Tibial nerve (tissue), 4 donors: ENCODE data around the gene ZBTB20. TPM values are rescaled to one million over a fixed set of nuclear protein-coding genes. Genes with fewer than 3 reads are reported as not detected.

Experiments used
- DNase-seq, 2 donors: peaks; one replicate each; pipeline ENCODE4 v3.0.0-alpha.2; 2019; ENCODE audit warnings: low spot score in 2 of 2
- H3K27ac ChIP-seq, 4 donors: fragments of 200-600 bp; sonication (generic) in 3 of 4; one replicate each; pipeline ENCODE4 v1.5.1; 2017 to 2019; ENCODE audit warnings: mild to moderate bottlenecking in 1 of 4
- H3K27me3 ChIP-seq, 2 donors: fragments of 200-600 bp; sonication (generic) in 1 of 2; one replicate each; pipeline versions ENCODE4 v1.5.1 to v1.6.0; 2017 to 2019
- H3K36me3 ChIP-seq, 3 donors: fragments of 200-600 bp; sonication (generic); one replicate each; pipeline ENCODE4 v1.5.1; 2018 to 2019
- H3K4me1 ChIP-seq, 4 donors: fragments of 200-600 bp; sonication (generic) in 3 of 4; one replicate each; pipeline ENCODE4 v1.5.1; 2017 to 2019
- H3K4me3 ChIP-seq, 4 donors: fragments of 200-600 bp; sonication (generic) in 3 of 4; one replicate each; pipeline ENCODE4 v1.5.1; 2017 to 2019; ENCODE audit warnings: mild to moderate bottlenecking in 1 of 4, moderate library complexity in 1 of 4
- H3K9me3 ChIP-seq, 4 donors: fragments of 200-600 bp; sonication (generic) in 3 of 4; one replicate each; pipeline ENCODE4 v1.5.1; 2017 to 2019
- CTCF ChIP-seq, 5 experiments: fragments of 200-600 bp in 3 of 5; fragments of 450-650 bp in 2 of 5; sonication (generic) in 3 of 5; IDR thresholded peaks; one replicate each; pipeline ENCODE4 v1.5.1; 2016 to 2019; ENCODE audit warnings: antibody characterized with exemption in 5 of 5, mild to moderate bottlenecking in 3 of 5, moderate library complexity in 2 of 5
- EP300 ChIP-seq, 2 donors: sonication (generic); formaldehyde crosslinking; IDR thresholded peaks; one replicate each; pipeline ENCODE4 v1.6.1; 2017; ENCODE audit warnings: antibody characterized with exemption in 2 of 2, mild to moderate bottlenecking in 1 of 2
- POLR2A ChIP-seq, 2 donors: fragments of 450-650 bp; IDR thresholded peaks; one replicate each; pipeline ENCODE4 v1.6.1; 2017; ENCODE audit warnings: antibody characterized with exemption in 2 of 2, mild to moderate bottlenecking in 2 of 2, moderate library complexity in 2 of 2
- WGBS, 2 donors: methylation state at CpG; one replicate each; pipeline ENCODE4 v1.1.5; 2018; 5-methylcytosine and 5-hydroxymethylcytosine counted together
- total RNA-seq, 4 donors: library from RNA; depleted of rRNA; stranded (reverse); fragments of >200 nt; gene quantifications; one replicate each; pipeline ENCODE4 v1.1.0, GENCODE V29; 2016

The ZBTB20 gene
- total RNA-seq, 4 donors from 2014 or later: 63.3 to 127 (median 102) TPM

- no peak for DNase-seq
- no peaks in the 10 kb centered on the region for H3K9me3 ChIP-seq
- H3K4me3 ChIP-seq: no peak overlapping the region
- no peaks in the 10 kb centered on the region for H3K27me3 ChIP-seq
- no peak for TF ChIP-seq POLR2A (IDR thresholded peaks at IDR 0.05)
- TF ChIP-seq EP300 (IDR thresholded peaks at IDR 0.05): no peak
- TF ChIP-seq CTCF (IDR thresholded peaks at IDR 0.05): no peak
- H3K4me1 ChIP-seq: peaks cover 0 to 38% (median 15%) of the 10 kb centered on the region in 4 donors
- H3K27ac ChIP-seq: peak overlapping the region in 2 of 4 donors; percentile 19 to 20
- no peaks in the 10 kb centered on the region for H3K36me3 ChIP-seq
- WGBS, 2 donors: 52 to 67% methylated on average over 1 of the region's 1 CpG
Observed at GRCh38 chr3:114872588-114872987, 274.5 kb downstream of the ZBTB20 start.

- Histone ChIP-seq H3K36me3 (no peaks in the 10 kb centered on the region), H3K27me3 (no peaks in the 10 kb centered on the region), H3K27ac (peak overlapping the region in 2 of 4 donors; percentile 19 to 20), H3K4me3 (no peak overlapping the region), H3K4me1 (peaks cover 0 to 38% (median 15%) of the 10 kb centered on the region in 4 donors), H3K9me3 (no peaks in the 10 kb centered on the region)
- WGBS, 2 donors: 89 to 91% methylated on average over 1 of the region's 1 CpG
- TF ChIP-seq EP300 (IDR thresholded peaks at IDR 0.05): peak in 1 of 2 donors; percentile 15
- TF ChIP-seq CTCF (IDR thresholded peaks at IDR 0.05): no peak
- no peak for DNase-seq
Observed at GRCh38 chr3:114872050-114872449, 275.0 kb downstream of the ZBTB20 start.

GRCh38 chr3:114867835-114868503 is 279.1 kb downstream of the ZBTB20 start:
- TF ChIP-seq CTCF (IDR thresholded peaks at IDR 0.05): no peak

GRCh38 chr3:114867359-114867758 is 279.7 kb downstream of the ZBTB20 start:
- TF ChIP-seq POLR2A (IDR thresholded peaks at IDR 0.05) (no peak), EP300 (IDR thresholded peaks at IDR 0.05) (no peak), CTCF (IDR thresholded peaks at IDR 0.05) (no peak)
- H3K27ac ChIP-seq: no peak overlapping the region
- WGBS, 2 donors: 94 to 97% methylated on average over 6 of the region's 6 CpGs
- no peaks in the 10 kb centered on the region for H3K27me3 ChIP-seq
- no peak overlapping the region for H3K4me3 ChIP-seq
- H3K9me3 ChIP-seq: no peaks in the 10 kb centered on the region
- peaks cover 0 to 22% (median 9%) of the 10 kb centered on the region in 4 donors for H3K4me1 ChIP-seq
- DNase-seq: no peak
- no peaks in the 10 kb centered on the region for H3K36me3 ChIP-seq

More at GRCh38 chr3:114867835-114868503, 279.1 kb downstream of the ZBTB20 start:
- Histone ChIP-seq H3K27me3 (no peaks in the 10 kb centered on the region), H3K27ac (no peak overlapping the region), H3K4me1 (peaks cover 0 to 25% (median 12%) of the 10 kb centered on the region in 4 donors), H3K36me3 (no peaks in the 10 kb centered on the region), H3K4me3 (no peak overlapping the region), H3K9me3 (no peaks in the 10 kb centered on the region)
- WGBS, 2 donors: 78 to 79% methylated on average over 4 of the region's 4 CpGs
- no peak for DNase-seq

GRCh38 chr3:114866430-114866829 is 280.7 kb downstream of the ZBTB20 start:
- no peaks in the 10 kb centered on the region for H3K27me3 ChIP-seq
- TF ChIP-seq EP300 (IDR thresholded peaks at IDR 0.05) (no peak), CTCF (IDR thresholded peaks at IDR 0.05) (no peak), POLR2A (IDR thresholded peaks at IDR 0.05) (no peak)
- no peak for DNase-seq

More at GRCh38 chr3:114866430-114866829, 280.7 kb downstream of the ZBTB20 start:
- Histone ChIP-seq H3K36me3 (no peaks in the 10 kb centered on the region), H3K4me1 (peaks cover 0 to 20% (median 2%) of the 10 kb centered on the region in 4 donors), H3K9me3 (no peaks in the 10 kb centered on the region), H3K4me3 (no peak overlapping the region), H3K27ac (no peak overlapping the region)
